ENCODE measurements around the gene TNMD.

GRCh38 chrX:100599456-100599855 is 14.7 kb downstream of the TNMD start:
- no peak for TF ChIP-seq CTCF (IDR thresholded peaks at IDR 0.05)
- no peak for TF ChIP-seq POLR2A (IDR thresholded peaks at IDR 0.05)
